Astrocyte of the spinal cord (primary cell): ENCODE measurements around the gene COL2A1.

ENCODE experiments used
- DNase-seq: peaks from one replicate; pipeline ENCODE4 v3.0.0; 2011; ENCODE audit warnings: low read depth, low spot score
- H3K4me3 ChIP-seq: 2 replicates; pipeline ENCODE4 v1.5.1; 2011; ENCODE audit warnings: low read depth, mild to moderate bottlenecking, low read length, moderate library complexity
- in situ Hi-C: cut with HindIII; loops from 2 replicates; pipeline ENCODE4 v1.10.0; 2017; ENCODE audit warnings: low sequenced_read_pairs
- TF ChIP-seq, protein P1 (sequence below): IDR thresholded peaks from 2 replicates; pipeline ENCODE4 v1.5.1; 2012; ENCODE audit warnings: low read depth, mild to moderate bottlenecking, low read length, inconsistent platforms

COL2A1 gene

DNA sequence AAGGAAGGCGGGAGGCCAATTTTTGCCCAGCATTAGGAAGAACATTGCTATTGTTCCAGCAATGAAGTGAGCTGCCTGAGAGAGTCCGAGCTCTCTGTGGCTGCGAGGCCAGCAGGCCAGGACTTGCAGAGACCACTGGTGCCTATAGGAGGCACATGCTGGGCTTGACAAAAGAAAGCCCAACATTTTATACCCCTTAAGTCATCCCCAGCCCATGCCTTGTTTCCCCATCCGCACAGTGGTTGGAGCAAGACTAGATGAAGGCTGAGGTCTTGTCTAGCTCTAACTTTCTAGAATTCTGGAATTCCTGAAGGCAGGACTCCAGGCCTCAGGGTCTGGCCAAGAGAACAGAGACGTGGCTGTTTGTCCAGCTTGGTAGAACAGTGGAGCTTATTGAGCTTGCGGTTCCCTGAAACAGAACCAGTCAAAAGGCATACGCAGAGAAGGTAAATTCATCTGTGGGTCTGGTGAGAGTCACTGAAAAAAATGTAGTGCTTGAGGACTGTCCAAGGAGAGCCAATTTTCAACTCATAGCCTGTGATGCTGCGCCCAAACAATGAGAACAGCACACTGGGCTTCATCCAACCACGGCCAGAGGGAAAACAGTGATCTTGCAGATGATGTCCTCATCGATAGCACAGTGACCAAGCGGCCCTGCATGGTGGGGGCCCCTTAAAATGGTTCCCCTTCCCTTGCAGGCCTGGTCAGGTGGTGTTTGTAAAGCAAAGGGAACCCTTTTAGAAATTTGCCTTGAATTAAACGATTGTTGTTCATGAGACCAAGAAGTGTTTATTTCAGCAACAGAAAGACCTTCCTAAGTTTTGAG is 27.1 kb upstream of the COL2A1 start:
- H3K4me3 ChIP-seq = no peak overlapping the region
- DNase-seq = no peak
- in situ Hi-C loops = no loop called here
- TF ChIP-seq, protein P1, sequence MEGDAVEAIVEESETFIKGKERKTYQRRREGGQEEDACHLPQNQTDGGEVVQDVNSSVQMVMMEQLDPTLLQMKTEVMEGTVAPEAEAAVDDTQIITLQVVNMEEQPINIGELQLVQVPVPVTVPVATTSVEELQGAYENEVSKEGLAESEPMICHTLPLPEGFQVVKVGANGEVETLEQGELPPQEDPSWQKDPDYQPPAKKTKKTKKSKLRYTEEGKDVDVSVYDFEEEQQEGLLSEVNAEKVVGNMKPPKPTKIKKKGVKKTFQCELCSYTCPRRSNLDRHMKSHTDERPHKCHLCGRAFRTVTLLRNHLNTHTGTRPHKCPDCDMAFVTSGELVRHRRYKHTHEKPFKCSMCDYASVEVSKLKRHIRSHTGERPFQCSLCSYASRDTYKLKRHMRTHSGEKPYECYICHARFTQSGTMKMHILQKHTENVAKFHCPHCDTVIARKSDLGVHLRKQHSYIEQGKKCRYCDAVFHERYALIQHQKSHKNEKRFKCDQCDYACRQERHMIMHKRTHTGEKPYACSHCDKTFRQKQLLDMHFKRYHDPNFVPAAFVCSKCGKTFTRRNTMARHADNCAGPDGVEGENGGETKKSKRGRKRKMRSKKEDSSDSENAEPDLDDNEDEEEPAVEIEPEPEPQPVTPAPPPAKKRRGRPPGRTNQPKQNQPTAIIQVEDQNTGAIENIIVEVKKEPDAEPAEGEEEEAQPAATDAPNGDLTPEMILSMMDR = no peak

DNA sequence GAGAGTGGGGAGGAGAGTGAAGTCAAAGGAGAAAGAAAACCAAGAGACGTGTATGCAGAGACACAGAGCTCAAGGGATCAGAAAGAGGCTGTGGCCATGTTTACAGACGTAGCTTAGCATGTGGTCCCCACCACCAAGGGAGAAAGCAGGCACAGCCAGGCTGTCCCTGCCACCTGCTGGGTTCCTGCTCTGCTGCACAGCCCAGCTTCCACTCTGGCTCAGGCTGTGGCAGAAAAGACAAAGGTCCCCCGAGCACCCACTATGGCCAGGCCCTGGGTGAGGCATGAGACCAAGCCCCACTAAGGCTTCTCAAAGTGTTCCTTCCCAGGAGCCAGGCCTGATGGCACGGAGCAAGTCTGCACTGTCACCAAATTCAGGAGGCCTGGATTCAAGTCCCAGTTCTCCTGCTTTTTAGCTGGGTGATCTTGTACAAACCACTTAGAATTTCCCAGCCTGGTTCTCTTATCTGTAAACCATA is 25.9 kb upstream of the COL2A1 start:
- no peak overlapping the region for H3K4me3 ChIP-seq
- in situ Hi-C loops = no loop called here
- TF ChIP-seq, protein P1 = no peak
- no peak for DNase-seq

DNA sequence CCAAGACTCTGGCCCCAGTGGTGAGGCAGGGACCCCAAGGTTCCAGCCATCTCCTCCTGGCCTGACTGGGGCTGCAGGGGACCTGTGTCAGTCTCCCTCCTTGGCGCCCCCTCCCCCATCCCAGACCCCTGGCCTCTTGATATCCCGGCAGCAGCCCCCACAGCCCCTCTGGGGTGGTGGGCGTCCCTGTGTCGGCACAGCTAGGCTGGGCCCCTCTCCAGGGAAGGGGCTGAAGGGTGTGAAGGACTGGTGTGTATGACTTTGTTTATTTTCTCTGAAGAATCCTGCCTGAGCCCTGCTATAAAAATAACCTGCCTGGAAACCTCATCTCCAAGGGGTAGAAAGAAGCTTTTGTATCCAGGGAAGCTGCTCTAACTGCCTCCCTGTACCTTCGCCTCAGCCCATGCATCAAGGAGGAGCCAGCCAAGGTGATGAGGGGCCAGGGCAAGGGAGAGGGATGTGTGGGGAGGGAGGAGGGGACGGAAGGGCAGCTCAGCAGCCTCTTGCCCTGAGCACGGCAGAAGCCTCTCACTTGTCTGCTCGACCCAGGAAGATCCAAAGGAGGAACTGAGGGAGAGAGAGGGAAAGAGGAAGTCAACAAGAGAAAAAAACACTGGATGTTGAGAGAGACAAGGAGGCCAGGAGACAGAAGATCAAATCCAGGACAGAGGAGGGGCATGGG is 25.4 kb upstream of the COL2A1 start:
- in situ Hi-C loops = no loop called here
- DNase-seq = no peak
- TF ChIP-seq, protein P1 = no peak
- H3K4me3 ChIP-seq = no peak overlapping the region

- in situ Hi-C loops = no loop called here
- H3K4me3 ChIP-seq = no peak overlapping the region
- no peak for DNase-seq
- TF ChIP-seq, protein P1 = no peak
These were observed 24.5 kb upstream of the COL2A1 start for GRCh38 chr12:48028541-48029431.

DNA sequence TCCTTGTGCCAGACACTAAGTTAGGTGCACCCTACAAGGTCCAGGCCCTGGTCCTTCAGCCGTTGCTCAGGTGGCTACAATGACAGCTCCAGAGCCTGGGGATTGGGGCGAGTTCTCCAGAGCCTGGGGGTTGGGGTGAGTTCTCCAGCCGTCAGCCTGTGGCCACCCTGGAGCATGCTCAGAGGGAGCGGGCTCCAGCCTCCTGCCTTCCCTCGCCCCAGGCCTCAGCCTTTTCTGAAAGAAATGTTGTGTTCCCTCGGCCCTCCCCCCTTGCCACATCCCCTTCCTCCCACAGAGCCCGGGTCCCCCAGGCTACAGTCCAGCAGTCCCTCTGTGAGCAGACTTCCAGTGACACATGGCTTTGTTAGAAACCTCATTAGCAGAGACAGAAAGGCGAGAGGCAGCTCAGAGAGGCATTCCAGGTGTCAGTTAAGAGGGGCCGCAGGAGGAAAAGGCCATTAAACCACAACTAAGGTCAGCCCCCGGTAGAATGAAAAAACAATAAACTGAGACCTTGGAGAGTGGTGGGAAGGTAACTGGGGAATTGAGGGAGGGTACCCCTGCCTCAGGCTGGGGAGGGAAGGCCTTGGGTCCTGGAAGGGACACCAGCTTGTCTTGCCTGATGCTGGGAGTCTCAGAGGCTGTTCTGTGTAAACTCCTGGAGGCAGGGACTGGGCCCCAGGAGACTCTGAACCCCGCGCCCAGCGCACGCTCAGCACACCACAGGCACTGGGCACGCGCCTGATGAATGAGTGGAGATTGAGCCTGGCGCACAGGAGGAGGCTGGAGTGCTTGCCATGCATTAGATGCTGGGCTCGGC is 23.1 kb upstream of the COL2A1 start:
- no peak for DNase-seq
- TF ChIP-seq, protein P1 = no peak
- H3K4me3 ChIP-seq = no peak overlapping the region
- in situ Hi-C loops = no loop called here
